ENCODE results near the gene PIK3R1.

GRCh38 chr5:68240771-68241170 lies 25.2 kb downstream of the PIK3R1 start:
- TF ChIP-seq EZH2 (IDR thresholded peaks at IDR 0.05) (no peak), CTCF (IDR thresholded peaks at IDR 0.05) (no peak), EZH2phosphoT487 (IDR thresholded peaks at IDR 0.05) (no peak)

Data from neural progenitor cell (in vitro differentiated cells).